Activated CD4-positive, alpha-beta T cell treated with anti-CD3 and anti-CD28 coated beads, Interleukin-2, amount 10 ng/mL, durations not matched to agents 7 days and 5 days (primary cell): Measurements from ENCODE around the gene FOXJ3. TPM values are rescaled to one million over a fixed set of nuclear protein-coding genes. Genes with fewer than 3 reads are reported as not detected.

ENCODE experiments used
- CTCF ChIA-PET: fragments of 350-600 bp; sonication (Branson Sonifier 250); formaldehyde crosslinking; loops from one replicate; lab custom pipeline; 2021; ENCODE audit warnings: antibody characterized with exemption; lab: Charles Lee
- POLR2A ChIA-PET: fragments of 350-600 bp; sonication (Branson Sonifier 250); formaldehyde crosslinking; loops from one replicate; lab custom pipeline; 2021; ENCODE audit warnings: antibody characterized with exemption; lab: Charles Lee
- DNase-seq: peaks from one replicate; pipeline ENCODE4 v3.0.0-alpha.2; 2020
- H3K27ac Mint-ChIP-seq: one replicate; pipeline ENCODE4 v1.8.0; 2021; ENCODE audit warnings: mild to moderate bottlenecking, moderate library complexity, mixed read lengths
- H3K27me3 Mint-ChIP-seq: one replicate; pipeline ENCODE4 v1.8.0; 2021; ENCODE audit warnings: mixed read lengths
- H3K36me3 Mint-ChIP-seq: one replicate; pipeline ENCODE4 v1.8.0; 2021; ENCODE audit warnings: low read depth, mixed read lengths
- H3K4me1 Mint-ChIP-seq: one replicate; pipeline ENCODE4 v1.8.0; 2021; ENCODE audit warnings: mixed read lengths
- H3K4me3 Mint-ChIP-seq: one replicate; pipeline ENCODE4 v1.8.0; 2021; ENCODE audit warnings: mild to moderate bottlenecking, moderate library complexity, mixed read lengths
- H3K9me3 Mint-ChIP-seq: one replicate; pipeline ENCODE4 v1.8.0; 2021; ENCODE audit warnings: mixed read lengths
- total RNA-seq, 2 experiments: library from RNA; stranded (reverse); gene quantifications; one replicate each; pipeline ENCODE4 v1.2.3, GENCODE V29; 2021

FOXJ3 gene
- total RNA-seq, 2 experiments from 2014 or later: 46.5 to 56.0 TPM

DNA sequence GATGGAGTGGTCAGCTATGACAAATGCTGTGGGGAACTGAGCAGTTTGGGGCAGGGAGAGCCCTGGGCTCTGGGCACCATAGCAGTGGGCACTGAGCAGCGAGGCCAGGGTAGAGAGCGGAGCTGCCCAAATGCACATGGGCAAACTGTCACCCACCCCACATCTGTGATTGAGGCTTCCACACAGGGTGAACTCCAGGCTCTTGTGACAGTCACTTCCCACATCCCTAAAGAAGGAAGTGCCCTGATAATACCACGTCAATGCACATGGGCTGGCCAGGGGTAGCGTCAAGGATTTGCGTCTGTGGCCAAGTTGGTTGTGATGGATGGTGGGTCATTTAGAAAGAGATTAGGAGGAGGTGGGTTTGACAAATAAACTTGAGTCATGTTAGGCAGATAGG lies 184.4 kb downstream of the FOXJ3 start:
- Mint-ChIP-seq H3K9me3 (no peaks in the 10 kb centered on the region), H3K4me1 (no peaks in the 10 kb centered on the region), H3K27me3 (peaks cover 7% of the 10 kb centered on the region), H3K36me3 (no peaks in the 10 kb centered on the region), H3K4me3 (no peak overlapping the region), H3K27ac (no peak overlapping the region)
- ChIA-PET POLR2A (no interaction called here), CTCF (no interaction called here)
- no peak for DNase-seq

DNA sequence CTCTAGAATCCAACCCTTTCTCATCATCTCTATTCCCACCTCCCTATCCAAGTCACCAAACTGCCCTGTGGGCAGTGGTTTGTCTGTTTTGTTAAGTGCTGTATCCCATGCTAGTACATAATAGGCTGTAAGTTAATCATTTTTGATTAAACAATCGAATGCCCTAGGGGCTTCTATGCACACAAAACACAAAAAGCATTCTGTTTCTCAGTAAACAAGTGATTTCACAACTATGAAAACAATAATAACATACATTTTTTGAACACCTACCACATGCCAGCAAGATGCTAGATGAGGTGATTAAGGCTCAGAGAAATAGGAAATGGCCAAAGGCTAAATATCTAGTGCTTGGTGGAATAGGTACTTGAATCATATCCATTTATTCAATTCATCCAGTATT lies 186.9 kb downstream of the FOXJ3 start:
- ChIA-PET CTCF (interaction anchor here (0.6 to 1.3 kb wide), 2 partner anchors 16 to 544 kb away, joined by 3 read pairs; no protein-coding TSS in a partner anchor), POLR2A (no interaction called here)
- H3K4me3 Mint-ChIP-seq: no peak overlapping the region
- no peak overlapping the region for H3K27ac Mint-ChIP-seq
- no peaks in the 10 kb centered on the region for H3K36me3 Mint-ChIP-seq
- H3K4me1 Mint-ChIP-seq: peaks cover 5% of the 10 kb centered on the region
- no peaks in the 10 kb centered on the region for H3K9me3 Mint-ChIP-seq
- H3K27me3 Mint-ChIP-seq: peaks cover 7% of the 10 kb centered on the region
- DNase-seq: no peak

DNA sequence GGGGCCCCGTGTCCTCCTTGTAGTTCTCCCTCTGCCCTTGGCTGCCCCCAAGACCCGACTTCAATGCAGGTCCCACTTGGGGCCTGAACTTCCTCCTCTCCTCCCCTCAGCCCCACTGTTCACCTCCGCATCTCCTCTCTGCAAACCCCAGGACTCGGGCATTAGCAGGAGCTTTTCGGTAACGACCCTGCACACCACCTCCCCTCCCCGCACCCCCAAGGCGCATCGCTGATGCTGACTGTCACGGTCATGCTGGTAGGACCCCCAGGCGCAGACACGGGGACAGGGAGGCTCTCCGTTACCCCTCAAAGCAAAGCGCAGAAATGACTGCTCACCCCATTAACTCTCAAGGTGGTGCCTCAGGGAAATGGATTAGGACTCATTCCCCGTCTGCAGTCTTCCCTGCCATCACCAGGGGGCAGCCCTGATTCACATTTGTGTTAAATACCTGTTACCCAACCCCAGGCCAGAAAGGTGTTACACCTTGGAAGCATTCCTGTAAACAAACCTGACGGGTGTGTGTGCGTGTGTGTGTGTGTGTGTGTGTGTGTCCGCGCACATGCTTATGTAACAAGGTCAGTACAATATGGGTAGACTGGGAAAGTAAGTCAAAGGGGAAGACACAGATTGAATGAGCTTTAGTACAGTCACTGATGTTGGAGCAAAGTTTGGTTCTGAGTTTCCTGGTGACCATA lies 188.3 kb downstream of the FOXJ3 start:
- H3K36me3 Mint-ChIP-seq: no peaks in the 10 kb centered on the region
- ChIA-PET CTCF (no interaction called here), POLR2A (interaction anchor here (0.6 kb wide), 1 partner anchor 228 kb away, joined by 3 read pairs; no protein-coding TSS in a partner anchor)
- peak; percentile 78 for DNase-seq
- no peak overlapping the region for H3K27ac Mint-ChIP-seq
- H3K27me3 Mint-ChIP-seq: peaks cover 9% of the 10 kb centered on the region
- H3K4me3 Mint-ChIP-seq: no peak overlapping the region
- H3K9me3 Mint-ChIP-seq: no peaks in the 10 kb centered on the region
- H3K4me1 Mint-ChIP-seq: peaks cover 7% of the 10 kb centered on the region

DNA sequence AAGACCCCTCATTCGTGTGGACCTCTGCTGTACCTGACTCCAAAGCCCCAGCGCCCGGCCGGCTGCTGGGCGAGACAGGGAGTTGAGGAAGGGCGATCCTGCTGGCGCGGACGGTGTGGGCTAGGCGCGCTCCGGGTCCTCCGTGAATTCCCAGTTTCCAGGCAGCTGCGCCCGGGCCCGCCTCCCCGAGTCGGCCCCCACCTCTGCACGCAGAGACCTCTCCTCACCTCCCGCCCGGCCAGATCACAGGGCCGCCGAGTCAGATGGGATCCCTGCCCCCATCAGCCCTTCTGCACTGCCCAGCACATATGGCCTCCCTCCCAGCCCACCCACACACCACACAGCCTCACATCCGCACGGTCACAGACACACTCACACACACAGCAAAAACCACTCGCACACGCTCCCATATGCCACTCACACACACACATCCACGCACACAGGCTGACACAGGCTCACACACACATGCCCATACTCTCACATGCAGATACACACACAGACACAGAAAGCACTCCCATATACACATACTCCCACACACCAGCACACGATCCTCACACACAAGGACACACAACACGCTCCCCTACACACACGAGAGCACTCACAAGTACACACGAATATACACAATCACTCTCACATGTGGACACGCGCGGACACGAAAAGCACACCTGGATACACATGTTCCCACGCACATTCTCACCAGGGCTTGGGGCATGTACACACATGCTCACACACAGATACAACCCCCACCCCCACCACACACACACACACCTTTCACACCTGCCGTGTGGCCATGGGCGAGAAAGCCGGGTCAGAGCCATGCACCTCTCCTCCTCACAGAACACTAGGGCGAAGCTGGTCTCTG lies 189.0 kb downstream of the FOXJ3 start:
- Mint-ChIP-seq H3K27ac (no peak overlapping the region), H3K4me3 (no peak overlapping the region), H3K9me3 (no peaks in the 10 kb centered on the region), H3K4me1 (peaks cover 7% of the 10 kb centered on the region), H3K36me3 (no peaks in the 10 kb centered on the region), H3K27me3 (peaks cover 9% of the 10 kb centered on the region)
- ChIA-PET POLR2A (interaction anchor here (0.6 kb wide), 1 partner anchor 228 kb away, joined by 3 read pairs; no protein-coding TSS in a partner anchor), CTCF (no interaction called here)
- no peak for DNase-seq

DNA sequence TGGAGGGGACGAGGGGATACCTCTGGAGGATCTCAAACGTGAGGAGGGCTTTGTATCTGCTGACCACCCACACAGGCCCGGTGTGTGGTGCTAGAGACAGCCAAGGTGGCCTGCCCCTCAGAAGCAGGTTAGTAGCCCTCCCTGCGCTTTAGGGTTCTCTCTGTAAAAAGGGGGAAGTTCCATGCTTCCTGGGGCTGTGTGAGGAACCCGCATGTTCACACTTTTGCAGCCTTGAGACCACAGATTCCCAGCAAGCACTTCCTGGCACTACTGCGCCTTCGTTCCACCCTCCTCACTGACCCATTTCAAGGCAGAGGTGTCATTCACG lies 189.7 kb downstream of the FOXJ3 start:
- H3K27me3 Mint-ChIP-seq: peaks cover 7% of the 10 kb centered on the region
- no peak overlapping the region for H3K4me3 Mint-ChIP-seq
- DNase-seq: no peak
- no peaks in the 10 kb centered on the region for H3K36me3 Mint-ChIP-seq
- H3K27ac Mint-ChIP-seq: no peak overlapping the region
- no peaks in the 10 kb centered on the region for H3K9me3 Mint-ChIP-seq
- peaks cover 7% of the 10 kb centered on the region for H3K4me1 Mint-ChIP-seq
- ChIA-PET POLR2A (no interaction called here), CTCF (no interaction called here)

DNA sequence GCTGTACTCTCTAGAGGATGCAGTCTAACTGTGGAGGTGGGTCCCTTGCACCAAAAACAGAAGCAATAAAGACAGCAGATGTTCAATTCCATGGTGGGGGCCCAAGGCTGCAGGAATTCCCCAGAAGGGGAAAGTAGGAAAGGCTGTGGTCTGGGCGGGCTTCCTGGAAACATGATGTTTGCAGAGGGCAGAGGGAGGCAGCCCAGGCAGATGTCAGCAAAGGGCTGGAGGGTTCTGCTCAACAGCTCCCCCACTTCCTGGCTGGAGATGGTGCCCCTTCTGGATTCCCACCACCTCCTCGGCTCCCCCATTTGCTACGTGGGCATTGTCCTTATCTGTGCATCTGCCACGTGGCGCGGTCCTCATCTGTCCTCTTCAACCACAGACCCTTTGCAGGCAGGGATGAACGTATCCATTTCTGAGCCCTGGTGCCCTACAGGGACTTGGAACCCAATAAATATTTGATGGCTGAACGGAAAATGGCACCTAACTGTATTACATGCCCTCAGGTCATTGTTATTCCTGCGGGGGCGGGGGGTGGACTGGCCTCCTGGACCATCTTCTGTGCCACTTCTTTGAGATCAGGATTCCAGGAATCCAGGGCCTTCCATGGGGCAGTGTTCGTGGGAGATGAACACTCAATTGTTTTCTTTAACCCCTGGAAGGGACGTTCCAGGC lies 190.2 kb downstream of the FOXJ3 start:
- Mint-ChIP-seq H3K36me3 (no peaks in the 10 kb centered on the region), H3K27ac (no peak overlapping the region), H3K27me3 (peaks cover 2% of the 10 kb centered on the region), H3K4me1 (peaks cover 7% of the 10 kb centered on the region), H3K9me3 (no peaks in the 10 kb centered on the region), H3K4me3 (no peak overlapping the region)
- DNase-seq: no peak
- CTCF ChIA-PET: no interaction called here
- POLR2A ChIA-PET: no interaction called here

DNA sequence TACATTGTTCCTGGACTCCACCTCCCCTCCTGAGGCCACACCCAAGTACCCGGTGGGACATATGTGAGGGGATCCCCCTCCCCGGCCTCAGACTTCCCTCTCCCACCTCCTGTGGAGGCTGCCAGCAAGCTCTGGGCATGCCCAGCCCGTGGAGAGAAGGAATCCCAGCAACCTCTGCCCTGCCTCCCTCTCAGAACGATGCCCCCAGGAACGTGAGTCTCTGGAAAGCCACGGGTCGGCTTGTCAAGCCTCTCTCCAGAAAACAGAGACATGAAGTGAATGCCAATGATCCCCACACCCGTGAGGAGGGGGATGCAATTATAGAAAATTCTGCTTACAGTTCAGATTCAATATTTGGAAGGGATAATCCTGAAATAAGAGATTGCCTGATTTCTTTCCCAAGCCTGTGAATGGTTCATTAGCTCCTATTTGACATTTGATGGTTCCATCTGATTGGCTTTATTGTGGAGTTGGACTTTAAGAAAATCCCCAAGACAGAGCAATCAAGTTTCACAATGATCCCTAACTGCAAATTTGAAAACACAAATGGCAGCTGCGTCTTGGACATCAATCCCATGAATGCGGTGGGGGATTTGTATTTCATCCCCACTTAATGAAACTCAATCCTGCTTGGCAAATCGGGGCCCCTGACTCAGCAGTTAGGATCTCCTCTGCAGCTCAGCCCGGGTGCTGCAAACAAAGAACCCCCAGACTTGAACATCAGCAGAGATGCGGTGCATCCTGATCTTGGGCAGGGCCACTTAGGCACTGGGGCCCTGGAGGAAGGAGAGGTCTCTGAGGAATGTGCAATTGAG lies 190.9 kb downstream of the FOXJ3 start:
- no peak for DNase-seq
- H3K27me3 Mint-ChIP-seq: peaks cover 2% of the 10 kb centered on the region
- no peak overlapping the region for H3K27ac Mint-ChIP-seq
- H3K4me1 Mint-ChIP-seq: peaks cover 7% of the 10 kb centered on the region
- H3K4me3 Mint-ChIP-seq: no peak overlapping the region
- CTCF ChIA-PET: interaction anchor here (0.5 kb wide), 1 partner anchor 222 kb away, joined by 4 read pairs; no protein-coding TSS in a partner anchor
- POLR2A ChIA-PET: no interaction called here
- H3K36me3 Mint-ChIP-seq: no peaks in the 10 kb centered on the region
- no peaks in the 10 kb centered on the region for H3K9me3 Mint-ChIP-seq

DNA sequence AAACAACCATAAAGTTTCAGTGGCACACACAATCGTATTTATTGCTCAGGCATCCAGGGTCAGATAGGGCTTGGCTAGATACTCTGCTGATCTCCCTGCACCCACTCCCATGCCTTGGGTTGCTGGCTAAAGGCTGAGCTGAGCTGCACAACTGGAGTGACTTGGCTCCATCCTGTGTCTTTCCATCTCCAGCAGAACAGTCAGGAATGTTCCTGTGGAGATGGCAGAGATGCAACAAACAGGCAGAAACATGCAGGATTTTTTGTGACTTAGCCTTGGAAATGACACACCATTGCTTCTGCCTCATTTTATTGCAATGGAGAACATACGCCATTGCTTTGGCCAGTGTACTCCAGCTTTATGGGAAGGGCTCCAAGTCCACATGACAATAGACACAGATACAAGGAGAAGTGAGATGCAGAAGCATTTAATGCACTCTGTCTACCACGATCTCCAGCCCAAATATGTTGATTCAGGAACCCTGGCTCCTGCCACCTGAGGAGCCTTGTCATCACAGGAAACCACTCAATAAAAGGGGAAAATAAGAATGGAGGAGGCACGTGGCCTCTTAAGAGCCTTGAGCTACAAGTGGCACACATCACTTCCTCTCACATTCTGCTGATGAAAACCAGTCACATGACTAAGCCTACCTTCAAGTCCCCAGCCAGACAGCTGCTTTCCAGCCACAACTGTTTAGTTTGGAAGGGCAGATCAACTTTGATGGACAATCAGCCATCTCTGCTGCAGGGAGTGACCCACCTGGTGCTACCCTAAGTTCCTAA lies 191.9 kb downstream of the FOXJ3 start:
- no peak for DNase-seq
- no peaks in the 10 kb centered on the region for H3K36me3 Mint-ChIP-seq
- CTCF ChIA-PET: interaction anchor here (0.5 to 1.3 kb wide), 2 partner anchors 11 to 223 kb away, joined by 3 to 4 read pairs; no protein-coding TSS in a partner anchor
- H3K27ac Mint-ChIP-seq: no peak overlapping the region
- H3K9me3 Mint-ChIP-seq: no peaks in the 10 kb centered on the region
- no peak overlapping the region for H3K4me3 Mint-ChIP-seq
- H3K27me3 Mint-ChIP-seq: peaks cover 2% of the 10 kb centered on the region
- POLR2A ChIA-PET: no interaction called here
- H3K4me1 Mint-ChIP-seq: peaks cover 7% of the 10 kb centered on the region

DNA sequence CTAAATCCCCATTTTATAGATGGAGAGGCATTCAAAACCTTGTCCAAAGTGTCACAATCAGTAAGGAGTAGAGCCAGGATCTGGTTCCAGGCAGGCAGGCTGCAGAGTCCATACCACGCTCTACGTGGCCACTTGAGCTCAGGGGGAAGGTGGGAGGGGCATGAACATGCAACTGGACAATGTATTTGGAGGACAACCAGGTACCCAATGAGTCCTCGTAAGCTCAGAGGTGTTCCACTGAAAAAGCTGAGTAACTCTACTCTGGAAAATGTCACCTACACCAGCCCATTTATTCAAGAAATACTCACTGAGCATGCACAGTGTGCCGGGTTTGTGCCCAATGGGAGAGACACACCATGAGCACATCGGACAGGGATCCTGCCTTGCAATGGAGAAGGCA lies 193.1 kb downstream of the FOXJ3 start:
- no peaks in the 10 kb centered on the region for H3K9me3 Mint-ChIP-seq
- no peaks in the 10 kb centered on the region for H3K36me3 Mint-ChIP-seq
- H3K27me3 Mint-ChIP-seq: peaks cover 2% of the 10 kb centered on the region
- H3K4me3 Mint-ChIP-seq: no peak overlapping the region
- H3K4me1 Mint-ChIP-seq: peaks cover 7% of the 10 kb centered on the region
- DNase-seq: no peak
- CTCF ChIA-PET: interaction anchor here (1.3 kb wide), 1 partner anchor 10 kb away, joined by 3 read pairs; no protein-coding TSS in a partner anchor
- H3K27ac Mint-ChIP-seq: no peak overlapping the region
- POLR2A ChIA-PET: no interaction called here

DNA sequence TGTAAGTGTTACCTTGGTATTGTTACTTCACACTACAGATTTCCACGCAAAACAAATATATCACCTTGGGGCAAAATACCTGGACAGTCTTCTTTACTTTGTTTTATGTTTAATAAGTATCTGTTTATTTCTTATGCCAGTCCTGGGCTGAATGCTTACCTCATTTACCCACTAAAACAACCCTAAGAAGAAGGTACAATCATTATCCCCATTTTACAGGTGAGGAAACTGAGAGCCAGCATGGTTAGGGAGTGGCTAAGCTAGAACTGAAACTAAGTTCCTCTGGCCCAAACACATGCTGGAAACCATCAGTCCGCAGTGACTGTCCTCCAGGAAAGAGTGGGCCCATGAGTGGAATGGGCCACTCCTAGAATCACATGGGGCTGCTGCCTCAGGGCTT lies 194.8 kb downstream of the FOXJ3 start:
- peaks cover 7% of the 10 kb centered on the region for H3K4me1 Mint-ChIP-seq
- ChIA-PET POLR2A (no interaction called here), CTCF (interaction anchor here (0.8 kb wide), 1 partner anchor 11 kb away, joined by 4 read pairs; no protein-coding TSS in a partner anchor)
- peaks cover 2% of the 10 kb centered on the region for H3K27me3 Mint-ChIP-seq
- no peaks in the 10 kb centered on the region for H3K9me3 Mint-ChIP-seq
- no peak for DNase-seq
- H3K36me3 Mint-ChIP-seq: no peaks in the 10 kb centered on the region
- no peak overlapping the region for H3K27ac Mint-ChIP-seq
- H3K4me3 Mint-ChIP-seq: no peak overlapping the region

DNA sequence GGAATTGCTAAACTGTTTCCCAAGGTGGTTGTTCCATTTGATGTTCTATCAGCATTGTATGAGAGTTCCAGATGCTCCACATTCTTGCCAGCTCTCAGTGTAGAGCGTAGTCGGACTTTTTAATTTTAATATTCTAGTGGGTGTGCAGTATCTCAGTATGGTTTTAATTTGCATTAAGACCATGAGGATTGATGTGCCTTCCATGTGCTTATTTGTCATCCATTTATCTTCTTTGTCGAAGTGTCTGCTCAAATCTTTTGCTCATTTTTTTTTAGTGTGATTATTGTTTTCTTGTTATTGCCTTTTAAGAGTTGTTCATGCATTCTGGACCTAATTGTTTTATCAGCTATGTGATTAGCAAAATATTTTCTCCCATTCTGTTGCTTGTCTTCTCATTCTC lies 195.6 kb downstream of the FOXJ3 start:
- POLR2A ChIA-PET: no interaction called here
- Mint-ChIP-seq H3K4me3 (no peak overlapping the region), H3K9me3 (no peaks in the 10 kb centered on the region), H3K36me3 (no peaks in the 10 kb centered on the region), H3K27ac (no peak overlapping the region), H3K4me1 (peaks cover 7% of the 10 kb centered on the region), H3K27me3 (peaks cover 2% of the 10 kb centered on the region)
- CTCF ChIA-PET: interaction anchor here (0.7 kb wide), 1 partner anchor 617 kb away, joined by 3 read pairs; no protein-coding TSS in a partner anchor
- no peak for DNase-seq
